ENCODE results near the gene SMG7.

The SMG7 gene

GRCh38 chr1:183544598-183545297 lies 72.4 kb downstream of the SMG7 start:
- TF ChIP-seq SP1 (IDR thresholded peaks at IDR 0.05) (no peak), PKNOX1 (IDR thresholded peaks at IDR 0.05) (no peak), ELF4 (IDR thresholded peaks at IDR 0.05) (no peak), FOXA1 (IDR thresholded peaks at IDR 0.05) (no peak), FOXM1 (IDR thresholded peaks at IDR 0.05; ENCODE audit: borderline replicate concordance) (no peak), HDGF (IDR thresholded peaks at IDR 0.05; ENCODE audit: borderline replicate concordance) (no peak)
- ChIA-PET CTCF (interaction anchor here (0.7 kb wide), 1 partner anchor 262 kb away, joined by 4 read pairs; no protein-coding TSS in a partner anchor), POLR2A (no interaction called here)
- DNase-seq (ENCODE audit: extremely low spot score): no peak

- TF ChIP-seq NFRKB (IDR thresholded peaks at IDR 0.05) (no peak), LEF1 (IDR thresholded peaks at IDR 0.05; ENCODE audit: borderline replicate concordance) (no peak), ELF4 (IDR thresholded peaks at IDR 0.05) (no peak), SUZ12 (IDR thresholded peaks at IDR 0.05) (no peak)
- no peak for DNase-seq (ENCODE audit: extremely low spot score)
- ChIA-PET POLR2A (no interaction called here), CTCF (no interaction called here)
These were observed 74.1 kb downstream of the SMG7 start for GRCh38 chr1:183546427-183546826.

- POLR2A ChIA-PET: no interaction called here
- TF ChIP-seq ZNF384 (IDR thresholded peaks at IDR 0.05): no peak
- no peak for TF ChIP-seq HDGF (IDR thresholded peaks at IDR 0.05; ENCODE audit: borderline replicate concordance)
- DNase-seq (ENCODE audit: extremely low spot score): no peak
- CTCF ChIA-PET: no interaction called here
These were observed 75.8 kb downstream of the SMG7 start for GRCh38 chr1:183548116-183548515.

GRCh38 chr1:183550915-183551314 lies 78.6 kb downstream of the SMG7 start:
- POLR2A ChIA-PET: no interaction called here
- CTCF ChIA-PET: interaction anchor here (0.6 kb wide), 2 partner anchors 30 to 56 kb away, joined by 3 to 4 read pairs; no protein-coding TSS in a partner anchor
- no peak for TF ChIP-seq FOXM1 (IDR thresholded peaks at IDR 0.05; ENCODE audit: borderline replicate concordance)
- no peak for TF ChIP-seq CTBP1 (IDR thresholded peaks at IDR 0.05; ENCODE audit: borderline replicate concordance)
- no peak for TF ChIP-seq PKNOX1 (IDR thresholded peaks at IDR 0.05)
- TF ChIP-seq ARNT (IDR thresholded peaks at IDR 0.05): no peak
- TF ChIP-seq SP1 (IDR thresholded peaks at IDR 0.05): no peak
- no peak for TF ChIP-seq BHLHE40 (IDR thresholded peaks at IDR 0.05; ENCODE audit: borderline replicate concordance)
- no peak for TF ChIP-seq LEF1 (IDR thresholded peaks at IDR 0.05; ENCODE audit: borderline replicate concordance)
- no peak for TF ChIP-seq HDGF (IDR thresholded peaks at IDR 0.05; ENCODE audit: borderline replicate concordance)
- no peak for DNase-seq (ENCODE audit: extremely low spot score)

GRCh38 chr1:183551924-183552323 lies 79.6 kb downstream of the SMG7 start:
- ChIA-PET CTCF (no interaction called here), POLR2A (no interaction called here)
- no peak for DNase-seq (ENCODE audit: extremely low spot score)
- TF ChIP-seq CTBP1 (IDR thresholded peaks at IDR 0.05; ENCODE audit: borderline replicate concordance) (no peak), ELF4 (IDR thresholded peaks at IDR 0.05) (no peak), L3MBTL2 (conservative IDR thresholded peaks at IDR 0.05) (no peak), SP1 (IDR thresholded peaks at IDR 0.05) (no peak), FOXM1 (IDR thresholded peaks at IDR 0.05; ENCODE audit: borderline replicate concordance) (no peak), NFRKB (IDR thresholded peaks at IDR 0.05) (no peak), FOXA1 (IDR thresholded peaks at IDR 0.05) (no peak), PKNOX1 (IDR thresholded peaks at IDR 0.05) (no peak), ZNF384 (IDR thresholded peaks at IDR 0.05) (no peak), TARDBP (IDR thresholded peaks at IDR 0.05) (no peak), LEF1 (IDR thresholded peaks at IDR 0.05; ENCODE audit: borderline replicate concordance) (no peak), FOXK2 (IDR thresholded peaks at IDR 0.05) (no peak)

- POLR2A ChIA-PET: no interaction called here
- DNase-seq (ENCODE audit: extremely low spot score): no peak
- CTCF ChIA-PET: no interaction called here
- TF ChIP-seq L3MBTL2 (conservative IDR thresholded peaks at IDR 0.05) (no peak), SP1 (IDR thresholded peaks at IDR 0.05) (no peak)
These were observed 80.1 kb downstream of the SMG7 start for GRCh38 chr1:183552441-183552840.

- ChIA-PET CTCF (no interaction called here), POLR2A (no interaction called here)
- no peak for TF ChIP-seq CTBP1 (IDR thresholded peaks at IDR 0.05; ENCODE audit: borderline replicate concordance)
- TF ChIP-seq PKNOX1 (IDR thresholded peaks at IDR 0.05): no peak
- TF ChIP-seq FOXA1 (IDR thresholded peaks at IDR 0.05): no peak
- no peak for TF ChIP-seq FOXM1 (IDR thresholded peaks at IDR 0.05; ENCODE audit: borderline replicate concordance)
- no peak for TF ChIP-seq FOXK2 (IDR thresholded peaks at IDR 0.05)
- no peak for TF ChIP-seq NFRKB (IDR thresholded peaks at IDR 0.05)
- no peak for TF ChIP-seq HDGF (IDR thresholded peaks at IDR 0.05; ENCODE audit: borderline replicate concordance)
- DNase-seq (ENCODE audit: extremely low spot score): no peak
These were observed 80.6 kb downstream of the SMG7 start for GRCh38 chr1:183552891-183553290.

Data from HEK293T (cell line).